ENCODE measurements around the gene WDR46.

Gene WDR46

DNA sequence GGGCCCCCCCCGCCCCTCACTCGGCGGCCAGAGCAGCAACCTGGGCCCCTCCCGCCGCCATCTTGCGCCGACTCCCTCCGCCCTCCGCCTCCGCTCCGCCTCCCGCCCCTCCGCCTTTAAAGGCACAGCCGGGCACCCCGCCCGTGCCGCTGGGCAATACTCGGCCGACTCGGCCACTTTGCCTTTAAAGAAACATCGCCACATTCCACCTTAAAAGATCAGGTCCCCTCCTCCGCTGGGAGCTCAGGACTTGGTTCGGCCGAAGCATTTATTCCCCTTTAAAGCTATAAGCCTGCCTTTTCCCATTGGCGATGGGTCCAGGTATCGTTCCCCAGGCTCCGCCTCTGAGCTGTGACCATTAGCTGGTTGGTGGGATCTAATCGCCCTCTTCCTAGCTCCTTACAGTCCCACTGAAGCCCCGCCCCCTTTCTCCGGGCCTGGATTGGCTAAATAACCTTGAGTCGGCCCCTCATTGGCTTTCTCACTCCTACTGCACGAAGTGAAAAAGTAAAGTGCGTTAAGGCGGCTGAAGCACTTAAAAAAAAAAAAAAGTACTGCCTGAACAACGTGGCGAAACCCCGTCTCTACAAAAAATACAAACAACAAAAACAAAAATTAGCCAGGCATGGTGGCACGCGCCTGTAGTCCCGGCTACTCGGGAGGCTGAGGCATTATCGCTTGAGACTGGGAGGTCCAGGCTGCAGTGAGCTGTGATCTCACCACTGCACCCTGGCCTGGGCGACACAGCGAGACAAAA lies 28.8 kb upstream of the WDR46 start, which contains the start of gene ZBTB22:
Gene ZBTB22, minus strand, starts transcription at position 76 of the 757 bp plus-strand sequence. CDS start 828 bp downstream, outside the sequence.
- TF ChIP-seq, protein P1, sequence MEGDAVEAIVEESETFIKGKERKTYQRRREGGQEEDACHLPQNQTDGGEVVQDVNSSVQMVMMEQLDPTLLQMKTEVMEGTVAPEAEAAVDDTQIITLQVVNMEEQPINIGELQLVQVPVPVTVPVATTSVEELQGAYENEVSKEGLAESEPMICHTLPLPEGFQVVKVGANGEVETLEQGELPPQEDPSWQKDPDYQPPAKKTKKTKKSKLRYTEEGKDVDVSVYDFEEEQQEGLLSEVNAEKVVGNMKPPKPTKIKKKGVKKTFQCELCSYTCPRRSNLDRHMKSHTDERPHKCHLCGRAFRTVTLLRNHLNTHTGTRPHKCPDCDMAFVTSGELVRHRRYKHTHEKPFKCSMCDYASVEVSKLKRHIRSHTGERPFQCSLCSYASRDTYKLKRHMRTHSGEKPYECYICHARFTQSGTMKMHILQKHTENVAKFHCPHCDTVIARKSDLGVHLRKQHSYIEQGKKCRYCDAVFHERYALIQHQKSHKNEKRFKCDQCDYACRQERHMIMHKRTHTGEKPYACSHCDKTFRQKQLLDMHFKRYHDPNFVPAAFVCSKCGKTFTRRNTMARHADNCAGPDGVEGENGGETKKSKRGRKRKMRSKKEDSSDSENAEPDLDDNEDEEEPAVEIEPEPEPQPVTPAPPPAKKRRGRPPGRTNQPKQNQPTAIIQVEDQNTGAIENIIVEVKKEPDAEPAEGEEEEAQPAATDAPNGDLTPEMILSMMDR (IDR thresholded peaks at IDR 0.05), result no peak
- TF ChIP-seq ZFX (IDR thresholded peaks at IDR 0.05; ENCODE audit: borderline replicate concordance), result no peak
- peak within 1 kb of the TSS; percentile 98 for H3K27ac ChIP-seq

DNA sequence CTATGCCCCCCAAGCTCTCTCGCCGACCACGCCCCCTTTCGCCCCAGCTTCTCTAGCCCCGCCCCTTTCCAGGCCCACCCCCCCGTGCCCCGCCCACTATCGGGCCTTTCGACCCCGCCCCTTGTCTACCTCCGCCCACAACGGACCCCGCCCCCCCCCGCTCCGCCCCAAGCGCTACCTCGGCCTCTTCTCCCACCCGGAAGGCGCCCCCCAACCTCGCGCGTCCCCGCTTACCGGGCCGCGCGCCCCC lies 28.3 kb upstream of the WDR46 start:
- H3K27ac ChIP-seq, result peak overlapping the region; percentile 98
- TF ChIP-seq ZFX (IDR thresholded peaks at IDR 0.05; ENCODE audit: borderline replicate concordance), result no peak
- TF ChIP-seq, protein P1 (IDR thresholded peaks at IDR 0.05), result no peak

DNA sequence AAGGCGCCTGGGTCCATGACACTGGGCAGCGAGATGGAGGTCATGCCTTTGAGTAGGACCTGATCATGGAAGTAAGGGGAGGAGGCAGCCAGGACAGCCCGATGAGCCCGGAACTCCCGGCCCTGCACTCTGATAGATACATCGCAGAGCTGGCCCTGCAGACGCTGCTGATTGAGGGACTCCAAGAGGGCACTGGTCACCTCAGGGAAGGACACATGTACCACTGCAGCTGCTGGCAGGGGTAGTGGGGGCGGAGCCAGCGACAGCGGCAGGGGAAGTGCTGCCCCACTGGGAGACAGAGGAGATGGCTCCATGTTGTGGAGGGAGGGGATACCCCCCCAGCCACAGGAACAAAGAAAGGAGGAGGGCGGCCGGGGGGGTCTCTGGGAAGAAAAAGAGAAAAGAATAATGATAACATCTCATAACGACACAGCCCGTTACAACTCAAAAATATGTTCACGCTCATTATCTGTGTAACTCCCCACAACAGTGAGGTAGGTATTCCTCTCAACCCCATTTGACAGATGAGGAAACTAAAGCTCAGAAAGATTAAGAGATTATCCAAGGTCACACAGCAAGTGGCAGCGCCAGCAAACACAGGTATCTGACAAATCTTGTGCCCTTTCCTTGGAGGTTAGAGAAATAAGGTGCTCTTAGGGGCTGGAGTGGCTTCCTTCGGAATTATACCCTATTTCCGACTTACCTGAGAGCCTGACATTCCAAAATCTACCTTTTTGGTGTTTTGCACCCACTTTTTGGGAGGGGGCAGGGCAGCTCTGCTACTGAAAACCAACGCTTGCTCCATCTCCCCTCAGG lies 27.8 kb upstream of the WDR46 start:
- TF ChIP-seq ZFX (IDR thresholded peaks at IDR 0.05; ENCODE audit: borderline replicate concordance), result no peak
- TF ChIP-seq, protein P1 (IDR thresholded peaks at IDR 0.05), result no peak
- H3K27ac ChIP-seq, result peak overlapping the region; percentile 98

DNA sequence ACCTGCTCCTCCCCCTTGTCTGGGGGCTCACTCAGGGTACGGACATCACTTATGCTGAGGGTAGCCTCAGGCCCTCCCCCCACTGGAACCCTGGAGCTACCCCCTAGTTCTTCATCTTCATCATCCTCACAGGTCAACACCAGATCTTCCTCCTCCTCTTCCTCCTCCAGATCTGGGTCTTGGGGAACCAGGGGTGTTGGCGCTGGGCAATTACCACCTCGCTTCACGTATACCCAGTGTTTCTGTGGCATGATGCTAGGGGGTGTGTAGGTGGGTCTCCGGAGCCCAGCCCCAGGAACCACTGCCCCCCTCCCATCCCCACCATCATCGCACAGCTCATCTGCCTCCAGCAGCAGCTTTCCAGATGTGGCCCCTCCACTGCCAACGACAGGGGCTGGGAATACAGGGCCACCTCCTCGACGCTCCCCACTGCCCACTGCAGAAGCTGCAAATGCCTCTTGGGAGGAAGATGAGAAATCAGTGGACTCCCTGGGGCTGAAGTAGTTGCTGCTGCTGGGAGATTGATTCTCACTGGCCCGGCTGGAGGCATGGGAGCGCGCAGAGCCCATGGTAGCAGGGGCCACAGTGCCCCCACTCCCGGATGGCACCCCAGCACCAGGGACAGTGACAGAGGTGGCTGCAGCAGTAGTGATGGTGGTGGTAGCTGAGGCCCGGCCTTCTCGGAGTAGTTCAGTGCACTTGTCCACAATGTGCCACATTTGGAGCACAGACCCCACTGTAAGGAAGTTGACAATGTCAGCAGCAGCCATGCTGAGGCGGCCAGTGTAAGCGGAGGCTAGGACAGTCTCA lies 27.0 kb upstream of the WDR46 start:
- TF ChIP-seq ZFX (IDR thresholded peaks at IDR 0.05; ENCODE audit: borderline replicate concordance), result no peak
- TF ChIP-seq, protein P1 (IDR thresholded peaks at IDR 0.05), result no peak
- H3K27ac ChIP-seq, result peak overlapping the region; percentile 98

DNA sequence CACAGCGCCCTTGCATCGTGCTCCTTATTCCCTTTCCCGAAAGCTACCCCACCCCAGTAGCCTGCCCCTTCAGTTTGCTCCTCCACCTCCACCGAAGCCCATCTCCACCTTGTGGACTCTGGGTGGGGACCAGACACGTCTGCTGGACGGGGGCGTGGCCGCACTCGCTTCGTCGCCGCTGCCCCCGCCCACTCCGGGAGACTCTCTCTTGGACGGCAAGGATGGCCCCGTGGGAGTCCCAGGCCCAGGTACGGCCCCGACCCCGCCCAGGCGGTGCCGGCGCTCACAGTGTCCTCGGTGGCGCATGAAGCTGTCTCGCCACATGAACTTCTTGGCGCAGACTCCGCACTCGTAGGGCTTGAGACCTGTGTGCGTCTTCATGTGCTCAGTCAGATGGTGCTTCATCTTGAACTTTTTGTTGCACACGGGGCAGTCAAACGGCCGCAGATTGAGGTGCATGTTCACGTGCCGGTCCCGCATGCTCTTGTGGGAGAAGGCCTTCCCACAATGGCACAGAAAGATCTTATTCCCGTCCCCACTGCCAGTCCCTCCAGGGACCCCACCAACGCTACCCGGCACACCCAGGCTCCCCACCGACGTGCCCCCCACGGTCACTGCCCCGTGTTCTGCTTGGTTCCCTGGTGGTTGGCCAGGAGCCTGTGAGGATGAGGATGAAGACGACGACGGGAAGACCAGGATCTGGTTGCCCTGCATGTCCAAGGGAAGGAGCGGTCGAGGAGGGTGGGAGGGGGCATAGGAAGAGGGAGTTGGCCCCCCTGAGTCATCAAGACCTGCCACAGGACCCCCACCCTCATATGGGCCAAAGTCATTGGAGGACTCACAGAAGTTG lies 26.1 kb upstream of the WDR46 start:
- peak overlapping the region; percentile 98 for H3K27ac ChIP-seq
- TF ChIP-seq, protein P1 (IDR thresholded peaks at IDR 0.05), result 0 out of 2 replicates have a peak, but pooled peaks have one; percentile 6
- no peak for TF ChIP-seq ZFX (IDR thresholded peaks at IDR 0.05; ENCODE audit: borderline replicate concordance)

DNA sequence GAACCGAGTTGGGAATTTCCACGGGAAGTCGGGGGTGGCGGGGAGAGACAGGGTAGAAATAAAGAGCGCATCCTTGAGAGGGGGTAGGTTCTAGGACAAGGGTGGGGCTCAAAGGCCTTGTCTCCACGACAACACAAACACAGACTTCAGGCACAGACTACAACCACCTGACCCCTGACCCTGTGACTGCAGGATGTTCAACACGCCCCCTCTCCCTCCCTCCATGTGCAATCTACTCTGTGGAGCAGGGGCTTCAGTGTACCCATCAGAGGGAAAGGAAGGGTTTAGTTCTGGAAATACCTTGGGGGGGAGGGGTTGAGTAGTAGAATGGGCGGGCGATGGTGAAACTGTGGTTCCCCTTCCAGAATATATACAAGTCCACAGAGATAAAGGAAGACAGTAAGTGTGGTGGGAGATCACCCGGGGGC lies 25.5 kb upstream of the WDR46 start:
- peak overlapping the region; percentile 98 for H3K27ac ChIP-seq
- no peak for TF ChIP-seq ZFX (IDR thresholded peaks at IDR 0.05; ENCODE audit: borderline replicate concordance)
- TF ChIP-seq, protein P1 (IDR thresholded peaks at IDR 0.05), result no peak
